H1 (cell line): Measurements from ENCODE around the gene PSG5. TPM values are rescaled to one million over a fixed set of nuclear protein-coding genes. Genes with fewer than 3 reads are reported as not detected.

ENCODE experiments used
- polyA plus RNA-seq, 7 experiments: library from polyadenylated mRNA; depleted of rRNA in 3 of 7; stranded (reverse) in 5 of 7; unstranded in 2 of 7; fragments of >200 nt in 5 of 7; fragments of 200-250 nt in 2 of 7; gene quantifications; 1 replicate in 5 of 7; 2 replicates in 1 of 7; 4 replicates in 1 of 7; pipeline versions ENCODE4 v1.2.1 to v1.2.3, GENCODE V29; 2011 to 2013; ENCODE audit warnings: missing spikeins in 2 of 7, mixed read lengths in 2 of 7
- total RNA-seq: library from RNA; stranded (reverse); fragmentation: NEBNext Ultra II Directional; extraction: Animal tissue kit (Norgen Biotek cat#: 25700); gene quantifications from 2 replicates; pipeline ENCODE4 v1.2.1, GENCODE V29; 2021

PSG5 gene
- total and polyA plus RNA-seq, 2 of the 8 experiments (the other 6 are each of a cell fraction or from before 2014, with no cell fraction given), result not detected

Other genes with a start within 250 kb of the PSG5 start
- gene PSG7, start 249.3 kb downstream of the PSG5 start, total RNA-seq, result not detected in 2 replicates
- gene PSG7, start 249.3 kb downstream of the PSG5 start, polyA plus RNA-seq (2011; rRNA removed), result not detected in 2 replicates
- not detected in 2 replicates for gene PSG11, start 160.1 kb downstream of the PSG5 start, total RNA-seq
- gene PSG11, start 160.1 kb downstream of the PSG5 start, polyA plus RNA-seq (2011; rRNA removed), result not detected in 2 replicates
- gene PSG2, start 103.8 kb downstream of the PSG5 start, total RNA-seq, result not detected in 2 replicates
- not detected in 2 replicates for gene PSG2, start 103.8 kb downstream of the PSG5 start, polyA plus RNA-seq (2011; rRNA removed)
- gene PSG4, start 19.1 kb upstream of the PSG5 start, total RNA-seq, result not detected in 2 replicates
- not detected in 2 replicates for gene PSG4, start 19.1 kb upstream of the PSG5 start, polyA plus RNA-seq (2011; rRNA removed)
- gene PSG9, start 83.0 kb upstream of the PSG5 start, total RNA-seq, result not detected in 2 replicates
- gene PSG9, start 83.0 kb upstream of the PSG5 start, polyA plus RNA-seq (2011; rRNA removed), result not detected in 2 replicates
- gene CD177, start 167.2 kb upstream of the PSG5 start, total RNA-seq, result 3.4 and 4.2 TPM in 2 replicates
- 10.0 and 10.5 TPM in 2 replicates for gene CD177, start 167.2 kb upstream of the PSG5 start, polyA plus RNA-seq (2011; rRNA removed)
- gene TEX101, start 228.4 kb upstream of the PSG5 start, total RNA-seq, result not detected in 2 replicates
- gene TEX101, start 228.4 kb upstream of the PSG5 start, polyA plus RNA-seq (2011; rRNA removed), result 0.06 and 0.12 TPM in 2 replicates